ENCODE results near the gene SETBP1. TPM values are rescaled to one million over a fixed set of nuclear protein-coding genes. Genes with fewer than 3 reads are reported as not detected.

The SETBP1 gene
- total RNA-seq, 1 donor from 2014 or later = 83.3 TPM

- DNase-seq = no peak
- no peaks in the 10 kb centered on the region for H3K4me1 Mint-ChIP-seq (ENCODE audit: low read depth, unreplicated experiment)
- peaks cover 7% of the 10 kb centered on the region for H3K36me3 Mint-ChIP-seq (ENCODE audit: unreplicated experiment)
- H3K4me3 Mint-ChIP-seq (ENCODE audit: unreplicated experiment) = no peak overlapping the region
- H3K9me3 Mint-ChIP-seq (ENCODE audit: unreplicated experiment) = no peaks in the 10 kb centered on the region
- TF ChIP-seq, protein P1, sequence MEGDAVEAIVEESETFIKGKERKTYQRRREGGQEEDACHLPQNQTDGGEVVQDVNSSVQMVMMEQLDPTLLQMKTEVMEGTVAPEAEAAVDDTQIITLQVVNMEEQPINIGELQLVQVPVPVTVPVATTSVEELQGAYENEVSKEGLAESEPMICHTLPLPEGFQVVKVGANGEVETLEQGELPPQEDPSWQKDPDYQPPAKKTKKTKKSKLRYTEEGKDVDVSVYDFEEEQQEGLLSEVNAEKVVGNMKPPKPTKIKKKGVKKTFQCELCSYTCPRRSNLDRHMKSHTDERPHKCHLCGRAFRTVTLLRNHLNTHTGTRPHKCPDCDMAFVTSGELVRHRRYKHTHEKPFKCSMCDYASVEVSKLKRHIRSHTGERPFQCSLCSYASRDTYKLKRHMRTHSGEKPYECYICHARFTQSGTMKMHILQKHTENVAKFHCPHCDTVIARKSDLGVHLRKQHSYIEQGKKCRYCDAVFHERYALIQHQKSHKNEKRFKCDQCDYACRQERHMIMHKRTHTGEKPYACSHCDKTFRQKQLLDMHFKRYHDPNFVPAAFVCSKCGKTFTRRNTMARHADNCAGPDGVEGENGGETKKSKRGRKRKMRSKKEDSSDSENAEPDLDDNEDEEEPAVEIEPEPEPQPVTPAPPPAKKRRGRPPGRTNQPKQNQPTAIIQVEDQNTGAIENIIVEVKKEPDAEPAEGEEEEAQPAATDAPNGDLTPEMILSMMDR (IDR thresholded peaks at IDR 0.05; ENCODE audit: partially characterized antibody, unreplicated experiment) = no peak
- H3K27me3 Mint-ChIP-seq (ENCODE audit: unreplicated experiment) = peaks cover 4% of the 10 kb centered on the region
- H3K27ac Mint-ChIP-seq (ENCODE audit: unreplicated experiment) = no peak overlapping the region
Measured at GRCh38 chr18:45004546-45005080, 323.9 kb downstream of the SETBP1 start.

GRCh38 chr18:45006934-45007333 lies 326.2 kb downstream of the SETBP1 start:
- Mint-ChIP-seq H3K9me3 (ENCODE audit: unreplicated experiment) (no peaks in the 10 kb centered on the region), H3K27me3 (ENCODE audit: unreplicated experiment) (peaks cover 4% of the 10 kb centered on the region), H3K4me3 (ENCODE audit: unreplicated experiment) (no peak overlapping the region), H3K27ac (ENCODE audit: unreplicated experiment) (no peak overlapping the region), H3K36me3 (ENCODE audit: unreplicated experiment) (peaks cover 7% of the 10 kb centered on the region), H3K4me1 (ENCODE audit: low read depth, unreplicated experiment) (peaks cover 7% of the 10 kb centered on the region)
- DNase-seq = no peak
- TF ChIP-seq, protein P1 (IDR thresholded peaks at IDR 0.05; ENCODE audit: partially characterized antibody, unreplicated experiment) = no peak

- no peaks in the 10 kb centered on the region for H3K9me3 Mint-ChIP-seq (ENCODE audit: unreplicated experiment)
- peaks cover 4% of the 10 kb centered on the region for H3K27me3 Mint-ChIP-seq (ENCODE audit: unreplicated experiment)
- no peak for DNase-seq
- peaks cover 7% of the 10 kb centered on the region for H3K36me3 Mint-ChIP-seq (ENCODE audit: unreplicated experiment)
- TF ChIP-seq, protein P1 (IDR thresholded peaks at IDR 0.05; ENCODE audit: partially characterized antibody, unreplicated experiment) = no peak
- peaks cover 13% of the 10 kb centered on the region for H3K4me1 Mint-ChIP-seq (ENCODE audit: low read depth, unreplicated experiment)
- H3K27ac Mint-ChIP-seq (ENCODE audit: unreplicated experiment) = no peak overlapping the region
- no peak overlapping the region for H3K4me3 Mint-ChIP-seq (ENCODE audit: unreplicated experiment)
Measured at GRCh38 chr18:45007531-45007930, 326.8 kb downstream of the SETBP1 start.

DNA sequence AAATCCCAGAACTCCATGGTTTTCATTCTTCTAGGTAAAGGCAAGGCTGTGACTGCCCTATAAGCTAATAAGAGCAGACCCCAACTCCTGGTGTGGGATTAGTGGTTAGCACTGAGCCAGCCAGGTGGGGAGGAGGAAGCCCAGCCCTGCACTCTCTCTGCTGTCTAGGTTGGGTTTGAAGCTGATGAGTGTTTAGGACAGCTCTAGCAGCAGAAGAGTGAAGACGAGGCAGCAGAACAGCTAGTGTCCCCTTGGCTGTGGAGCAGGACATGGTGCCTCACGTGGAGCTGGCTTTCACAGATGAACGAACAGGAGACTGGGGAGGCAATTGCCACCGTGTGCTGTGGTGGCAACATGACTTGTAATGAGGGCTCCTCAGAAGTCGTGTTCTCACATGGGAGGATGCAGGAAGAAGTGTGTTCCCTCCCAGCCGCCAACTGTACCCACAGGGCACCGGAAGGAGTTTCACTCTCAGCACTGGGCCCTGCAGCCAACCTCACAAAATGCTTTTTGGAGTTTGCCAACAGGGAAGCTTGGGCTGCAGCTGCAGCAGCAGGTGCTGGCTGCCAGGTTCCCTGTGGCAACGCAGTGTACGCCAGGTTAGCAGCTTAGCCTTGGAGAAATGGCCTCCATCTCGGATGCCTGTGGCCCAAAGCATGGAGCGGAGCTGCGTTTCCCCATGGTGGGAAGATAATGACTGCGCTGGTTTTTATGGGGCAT lies 328.2 kb downstream of the SETBP1 start:
- Mint-ChIP-seq H3K27ac (ENCODE audit: unreplicated experiment) (no peak overlapping the region), H3K36me3 (ENCODE audit: unreplicated experiment) (peaks cover 7% of the 10 kb centered on the region)

More for the DNA sequence above, 328.2 kb downstream of the SETBP1 start:
- Mint-ChIP-seq H3K9me3 (ENCODE audit: unreplicated experiment) (no peaks in the 10 kb centered on the region), H3K4me3 (ENCODE audit: unreplicated experiment) (no peak overlapping the region), H3K4me1 (ENCODE audit: low read depth, unreplicated experiment) (peaks cover 19% of the 10 kb centered on the region), H3K27me3 (ENCODE audit: unreplicated experiment) (peaks cover 4% of the 10 kb centered on the region)
- no peak for DNase-seq
- TF ChIP-seq, protein P1 (IDR thresholded peaks at IDR 0.05; ENCODE audit: partially characterized antibody, unreplicated experiment) = no peak

Data from glutamatergic neuron (in vitro differentiated cells).